SJCRH30 (cell line): ENCODE data around the gene SEPTIN6. TPM values are rescaled to one million over a fixed set of nuclear protein-coding genes. Genes with fewer than 3 reads are reported as not detected.

Experiments
- DNase-seq, 2 experiments: peaks; one replicate each; pipeline ENCODE4 v3.0.0-alpha.2; 2015 to 2020
- H3K27ac ChIP-seq: fragments of 250-450 bp; sonication (Bioruptor Pico); 2 replicates; pipeline ENCODE4 v1.5.1; 2020; ENCODE audit warnings: mild to moderate bottlenecking, moderate library complexity
- H3K27me3 ChIP-seq: fragments of 250-450 bp; sonication (Bioruptor Pico); 2 replicates; pipeline ENCODE4 v1.5.1; 2020; ENCODE audit warnings: mild to moderate bottlenecking, moderate library complexity
- H3K36me3 ChIP-seq: fragments of 250-450 bp; sonication (Bioruptor Pico); 2 replicates; pipeline ENCODE4 v1.5.1; 2020; ENCODE audit warnings: mild to moderate bottlenecking, moderate library complexity
- H3K4me1 ChIP-seq: fragments of 250-450 bp; sonication (Bioruptor Pico); 2 replicates; pipeline ENCODE4 v1.5.1; 2020; ENCODE audit warnings: mild to moderate bottlenecking, moderate library complexity
- H3K4me3 ChIP-seq: fragments of 250-450 bp; sonication (Bioruptor Pico); 2 replicates; pipeline ENCODE4 v1.5.1; 2020; ENCODE audit warnings: mild to moderate bottlenecking, moderate library complexity
- H3K9me3 ChIP-seq: fragments of 250-450 bp; sonication (Bioruptor Pico); replicated peaks from 2 replicates; pipeline ENCODE4 v1.5.1; 2020; ENCODE audit warnings: mild to moderate bottlenecking, moderate library complexity
- total RNA-seq: library from RNA; depleted of rRNA; stranded (reverse); fragments of >200 nt; shearing (Covaris generic); gene quantifications from 2 replicates; pipeline ENCODE4 v1.2.3, GENCODE V29; 2014; rRNA removed

The SEPTIN6 gene
- total RNA-seq, 1 experiment from 2014 or later: 73.8 TPM

GRCh38 chrX:119647552-119648420 is 45.2 kb downstream of the SEPTIN6 start:
- no peaks in the 10 kb centered on the region for H3K4me1 ChIP-seq
- no peak for DNase-seq
- no peak overlapping the region for H3K27ac ChIP-seq
- H3K9me3 ChIP-seq: no peaks in the 10 kb centered on the region
- peaks cover 26% of the 10 kb centered on the region for H3K36me3 ChIP-seq
- H3K27me3 ChIP-seq: no peaks in the 10 kb centered on the region
- H3K4me3 ChIP-seq: no peak overlapping the region

GRCh38 chrX:119647089-119647488 is 45.9 kb downstream of the SEPTIN6 start:
- peaks cover 22% of the 10 kb centered on the region for H3K36me3 ChIP-seq
- H3K27me3 ChIP-seq: no peaks in the 10 kb centered on the region
- no peaks in the 10 kb centered on the region for H3K9me3 ChIP-seq
- no peak overlapping the region for H3K27ac ChIP-seq
- no peak for DNase-seq
- no peak overlapping the region for H3K4me3 ChIP-seq
- H3K4me1 ChIP-seq: no peaks in the 10 kb centered on the region

GRCh38 chrX:119646515-119646914 is 46.5 kb downstream of the SEPTIN6 start:
- Histone ChIP-seq H3K27me3 (no peaks in the 10 kb centered on the region), H3K4me1 (no peaks in the 10 kb centered on the region), H3K4me3 (no peak overlapping the region), H3K36me3 (peaks cover 20% of the 10 kb centered on the region), H3K27ac (no peak overlapping the region), H3K9me3 (no peaks in the 10 kb centered on the region)
- DNase-seq: no peak

GRCh38 chrX:119643696-119644095 is 49.3 kb downstream of the SEPTIN6 start:
- no peak overlapping the region for H3K27ac ChIP-seq
- no peak for DNase-seq
- peaks cover 11% of the 10 kb centered on the region for H3K4me1 ChIP-seq
- H3K9me3 ChIP-seq: no peaks in the 10 kb centered on the region
- peaks cover 16% of the 10 kb centered on the region for H3K36me3 ChIP-seq
- H3K27me3 ChIP-seq: no peaks in the 10 kb centered on the region
- H3K4me3 ChIP-seq: no peak overlapping the region

Other genes starting within 250 kb of the SEPTIN6 start
- gene SLC25A5, start 224.7 kb downstream of the SEPTIN6 start, total RNA-seq: 712 and 739 TPM in 2 replicates
- gene STEEP1, start 127.8 kb downstream of the SEPTIN6 start, total RNA-seq: 88.9 and 91.5 TPM in 2 replicates
- gene UBE2A, start 118.6 kb downstream of the SEPTIN6 start, total RNA-seq: 85.1 and 90.5 TPM in 2 replicates
- gene NKRF, start 86.7 kb downstream of the SEPTIN6 start, total RNA-seq: 27.7 and 27.8 TPM in 2 replicates
- not detected in 2 replicates for gene SOWAHD, start 65.4 kb upstream of the SEPTIN6 start, total RNA-seq
- gene RPL39, start 98.5 kb upstream of the SEPTIN6 start, total RNA-seq: 7,998 and 9,259 TPM in 2 replicates
- 25.1 and 33.9 TPM in 2 replicates for gene UPF3B, start 159.8 kb upstream of the SEPTIN6 start, total RNA-seq
- gene RNF113A, start 178.6 kb upstream of the SEPTIN6 start, total RNA-seq: 48.5 and 51.9 TPM in 2 replicates
- 278 and 293 TPM in 2 replicates for gene NDUFA1, start 178.7 kb upstream of the SEPTIN6 start, total RNA-seq
- gene AKAP14, start 202.7 kb upstream of the SEPTIN6 start, total RNA-seq: not detected in 2 replicates